HEK293 (cell line): ENCODE data around the gene SLC39A11.

Experiments used
- GLI4 ChIP-seq: fragments of 450-650 bp; formaldehyde crosslinking; IDR thresholded peaks from 2 replicates; pipeline ENCODE4 v1.5.1; 2016; ENCODE audit warnings: missing biosample characterization, missing genetic modification characterization
- HOXA7 ChIP-seq: sonication (generic); formaldehyde crosslinking; IDR thresholded peaks from 2 replicates; pipeline ENCODE4 v1.8.1; 2022; ENCODE audit warnings: missing genetic modification reagents, borderline replicate concordance
- MEIS1 ChIP-seq: sonication (generic); formaldehyde crosslinking; IDR thresholded peaks from 2 replicates; pipeline ENCODE4 v1.8.1; 2022; ENCODE audit warnings: missing genetic modification reagents, mild to moderate bottlenecking, borderline replicate concordance
- YY1 ChIP-seq: fragments of 450-650 bp; formaldehyde crosslinking; IDR thresholded peaks from 2 replicates; pipeline ENCODE4 v1.5.1; 2018; ENCODE audit warnings: missing biosample characterization, missing genetic modification characterization
- ZBTB7A ChIP-seq: fragments of 450-650 bp; formaldehyde crosslinking; IDR thresholded peaks from 2 replicates; pipeline ENCODE4 v1.5.1; 2016; ENCODE audit warnings: low read depth, missing biosample characterization, missing genetic modification characterization
- ZNF112 ChIP-seq: fragments of 450-650 bp; formaldehyde crosslinking; IDR thresholded peaks from 2 replicates; pipeline ENCODE4 v1.5.0; 2017; ENCODE audit warnings: missing biosample characterization, missing genetic modification characterization
- ZNF2 ChIP-seq: fragments of 450-650 bp; formaldehyde crosslinking; IDR thresholded peaks from 2 replicates; pipeline ENCODE4 v1.5.1; 2016; ENCODE audit warnings: missing biosample characterization, missing genetic modification characterization
- ZNF24 ChIP-seq: fragments of 450-650 bp; formaldehyde crosslinking; IDR thresholded peaks from 2 replicates; pipeline ENCODE4 v1.5.1; 2016; ENCODE audit warnings: missing biosample characterization, missing genetic modification characterization
- ZNF623 ChIP-seq: fragments of 450-650 bp; formaldehyde crosslinking; IDR thresholded peaks from 2 replicates; pipeline ENCODE4 v1.5.1; 2016; ENCODE audit warnings: missing biosample characterization, missing genetic modification characterization

DNA sequence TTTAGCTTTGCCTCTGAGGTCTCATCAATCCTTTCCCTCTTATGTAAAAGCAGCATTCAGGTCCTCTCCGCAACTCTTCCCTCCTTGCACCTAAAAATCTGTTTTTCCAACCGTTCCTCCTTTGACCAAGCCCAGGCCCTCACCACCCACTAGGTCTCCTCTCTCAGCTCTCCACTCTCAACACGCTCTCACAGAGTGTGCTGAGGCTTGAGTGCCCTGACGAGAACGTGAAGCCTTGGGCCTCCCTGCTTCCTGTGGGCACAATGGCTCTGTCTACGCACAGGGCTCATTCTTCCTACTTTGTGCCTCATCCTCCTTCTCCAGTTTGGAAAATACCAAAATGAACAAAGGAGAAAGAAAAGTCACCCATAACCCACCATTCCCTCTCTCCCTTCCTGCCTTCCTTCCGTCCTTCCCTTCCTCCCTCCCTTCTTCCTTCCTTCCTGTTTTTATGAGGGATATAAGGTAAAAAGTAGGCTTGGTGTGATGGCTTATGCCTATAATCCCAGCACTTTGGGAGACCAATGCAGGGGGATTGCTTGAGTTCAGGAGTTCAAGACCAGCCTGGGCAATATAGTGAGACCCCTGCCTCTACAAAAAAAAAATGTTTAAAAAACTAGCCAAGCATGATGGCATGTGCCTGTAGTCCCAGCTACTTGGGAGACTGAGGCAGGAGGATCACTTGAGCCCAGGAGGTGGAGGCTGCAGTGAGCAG, 31.3 kb upstream of the SLC39A11 start:
- TF ChIP-seq MEIS1 (no peak), ZNF24 (no peak), ZNF112 (tag by site-specific recombination) (no peak), YY1 (tag by site-specific recombination) (no peak), ZBTB7A (tag by site-specific recombination) (no peak), HOXA7 (no peak), ZNF623 (tag by site-specific recombination) (no peak), GLI4 (tag by site-specific recombination) (no peak), ZNF2 (tag by site-specific recombination) (no peak)
